Measurements from ENCODE around the gene SLC5A10. TPM values are rescaled to one million over a fixed set of nuclear protein-coding genes. Genes with fewer than 3 reads are reported as not detected.
A peak's percentile ranks its signal among the peaks of the same experiment; 100 is the strongest.
"Not testable (repeated sequence)": the region's sequence is repeated elsewhere in the genome, so short reads cannot be mapped to it uniquely, and the experiment has no call there.

Gene SLC5A10
- total RNA-seq, 6 experiments from 2014 or later, result 0.07 to 0.14 TPM; not detected in 4

DNA sequence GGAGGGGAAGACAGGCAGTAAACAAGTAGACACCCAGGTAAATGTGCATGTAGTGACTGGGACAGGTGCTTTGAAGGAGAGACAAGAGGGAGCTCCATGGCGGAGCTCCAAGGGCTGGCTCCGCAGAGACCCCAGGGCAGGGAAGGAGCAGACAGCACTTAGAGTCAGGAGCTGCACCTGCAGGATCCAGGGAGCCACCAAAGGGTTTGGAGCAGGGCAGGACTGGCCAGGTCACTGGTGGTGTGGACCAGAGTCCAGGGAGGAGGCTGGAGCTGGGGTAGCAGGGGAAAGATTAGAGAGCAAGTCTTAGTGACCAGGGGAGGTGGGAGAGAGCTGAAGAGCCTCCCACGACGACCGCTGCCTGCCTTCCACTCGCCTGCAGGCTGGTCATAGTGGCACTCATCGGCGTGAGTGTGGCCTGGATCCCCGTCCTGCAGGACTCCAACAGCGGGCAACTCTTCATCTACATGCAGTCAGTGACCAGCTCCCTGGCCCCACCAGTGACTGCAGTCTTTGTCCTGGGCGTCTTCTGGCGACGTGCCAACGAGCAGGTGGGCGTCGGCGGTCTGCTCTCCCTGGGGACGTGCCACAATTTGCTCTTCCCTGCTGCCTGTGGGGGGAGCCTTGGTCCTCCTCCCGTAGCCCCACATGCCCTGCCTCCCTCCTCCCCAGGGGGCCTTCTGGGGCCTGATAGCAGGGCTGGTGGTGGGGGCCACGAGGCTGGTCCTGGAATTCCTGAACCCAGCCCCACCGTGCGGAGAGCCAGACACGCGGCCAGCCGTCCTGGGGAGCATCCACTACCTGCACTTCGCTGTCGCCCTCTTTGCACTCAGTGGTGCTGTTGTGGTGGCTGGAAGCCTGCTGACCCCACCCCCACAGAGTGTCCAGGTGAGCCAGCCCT is 67.3 kb downstream of the SLC5A10 start:
- no peak overlapping the region for H3K4me3 ChIP-seq
- TF ChIP-seq POLR2A (IDR thresholded peaks at IDR 0.05), result no peak
- TF ChIP-seq, protein P1, sequence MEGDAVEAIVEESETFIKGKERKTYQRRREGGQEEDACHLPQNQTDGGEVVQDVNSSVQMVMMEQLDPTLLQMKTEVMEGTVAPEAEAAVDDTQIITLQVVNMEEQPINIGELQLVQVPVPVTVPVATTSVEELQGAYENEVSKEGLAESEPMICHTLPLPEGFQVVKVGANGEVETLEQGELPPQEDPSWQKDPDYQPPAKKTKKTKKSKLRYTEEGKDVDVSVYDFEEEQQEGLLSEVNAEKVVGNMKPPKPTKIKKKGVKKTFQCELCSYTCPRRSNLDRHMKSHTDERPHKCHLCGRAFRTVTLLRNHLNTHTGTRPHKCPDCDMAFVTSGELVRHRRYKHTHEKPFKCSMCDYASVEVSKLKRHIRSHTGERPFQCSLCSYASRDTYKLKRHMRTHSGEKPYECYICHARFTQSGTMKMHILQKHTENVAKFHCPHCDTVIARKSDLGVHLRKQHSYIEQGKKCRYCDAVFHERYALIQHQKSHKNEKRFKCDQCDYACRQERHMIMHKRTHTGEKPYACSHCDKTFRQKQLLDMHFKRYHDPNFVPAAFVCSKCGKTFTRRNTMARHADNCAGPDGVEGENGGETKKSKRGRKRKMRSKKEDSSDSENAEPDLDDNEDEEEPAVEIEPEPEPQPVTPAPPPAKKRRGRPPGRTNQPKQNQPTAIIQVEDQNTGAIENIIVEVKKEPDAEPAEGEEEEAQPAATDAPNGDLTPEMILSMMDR (IDR thresholded peaks at IDR 0.05), result no peak
- ATAC-seq, result peak in 2 of 4 donors; percentile 4 to 12
- WGBS (ENCODE audit: insufficient coverage, low coverage, low lambda C conversion rate, missing lambda C conversion rate), result no CpG with 5 or more reads among the region's 27 CpGs
- H3K4me1 ChIP-seq, result no peaks in the 10 kb centered on the region
- H3K27ac ChIP-seq, result no peak overlapping the region
- no peaks in the 10 kb centered on the region for H3K9me3 ChIP-seq
- no peaks in the 10 kb centered on the region for H3K27me3 ChIP-seq
- intact Hi-C loops (cut with DNase I), result no loop called here
- DNase-seq, result peak in 2 of 3 donors; percentile 35 to 60
- no peaks in the 10 kb centered on the region for H3K36me3 ChIP-seq

DNA sequence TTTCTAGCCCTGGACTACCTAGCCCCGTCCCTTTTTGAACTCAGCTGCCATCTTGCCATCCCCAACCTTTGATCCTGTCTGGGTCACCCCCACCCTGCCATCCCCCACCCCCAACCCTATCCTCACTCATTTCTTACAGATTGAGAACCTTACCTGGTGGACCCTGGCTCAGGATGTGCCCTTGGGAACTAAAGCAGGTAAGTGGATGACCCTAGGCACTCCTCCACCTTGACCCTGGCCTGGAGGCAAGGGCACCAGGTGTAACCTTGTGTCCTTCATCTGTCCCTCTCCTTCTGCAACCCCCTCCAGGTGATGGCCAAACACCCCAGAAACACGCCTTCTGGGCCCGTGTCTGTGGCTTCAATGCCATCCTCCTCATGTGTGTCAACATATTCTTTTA is 68.1 kb downstream of the SLC5A10 start:
- DNase-seq (peak in 2 of 3 donors; percentile 3 to 7), ATAC-seq (no peak)
- H3K27me3 ChIP-seq, result no peaks in the 10 kb centered on the region
- TF ChIP-seq POLR2A (IDR thresholded peaks at IDR 0.05), result no peak
- TF ChIP-seq, protein P1 (IDR thresholded peaks at IDR 0.05), result no peak
- WGBS (ENCODE audit: insufficient coverage, low coverage, low lambda C conversion rate, missing lambda C conversion rate), result 100% methylated on average over 1 of the region's 3 CpGs
- no peak overlapping the region for H3K27ac ChIP-seq
- H3K9me3 ChIP-seq, result no peaks in the 10 kb centered on the region
- no peak overlapping the region for H3K4me3 ChIP-seq
- intact Hi-C loops (cut with DNase I), result no loop called here
- no peaks in the 10 kb centered on the region for H3K36me3 ChIP-seq
- no peaks in the 10 kb centered on the region for H3K4me1 ChIP-seq

DNA sequence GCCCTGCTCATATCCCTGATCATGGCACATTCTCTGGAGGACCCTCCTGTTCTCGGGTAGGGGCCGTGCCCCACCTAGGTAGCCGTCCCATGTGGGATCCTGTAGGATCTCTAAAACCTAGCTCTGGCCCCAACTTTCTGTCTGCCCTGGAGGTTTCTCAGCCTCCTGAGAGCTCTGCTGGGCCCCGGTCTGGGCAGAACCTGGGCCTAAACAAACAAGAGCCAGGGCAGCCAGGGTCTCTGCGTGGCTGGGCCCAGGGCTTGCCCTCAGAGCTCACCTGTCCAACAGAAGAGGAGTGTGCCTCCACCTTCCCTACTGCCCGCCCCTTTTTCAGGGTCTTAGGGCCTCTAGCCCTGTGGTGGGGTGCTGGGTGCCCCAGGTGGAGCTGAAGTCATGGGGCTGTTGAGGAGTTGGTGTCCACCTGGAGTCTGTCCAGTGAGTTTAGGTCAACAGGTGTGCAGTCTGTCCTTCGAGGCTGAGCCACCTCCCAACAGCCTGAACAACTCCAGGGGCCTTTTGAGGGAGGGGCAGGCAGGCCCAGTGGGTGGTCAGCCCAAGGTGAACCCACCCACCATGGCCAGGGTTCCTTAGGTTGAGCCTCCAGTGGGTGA is 69.2 kb downstream of the SLC5A10 start:
- peak in 1 of 3 donors; percentile 30 for DNase-seq
- WGBS (ENCODE audit: insufficient coverage, low coverage, low lambda C conversion rate, missing lambda C conversion rate), result 78% methylated on average over 2 of the region's 7 CpGs
- ATAC-seq; H3K4me1 ChIP-seq; H3K4me3 ChIP-seq; H3K27ac ChIP-seq; H3K9me3 ChIP-seq; H3K27me3 ChIP-seq; intact Hi-C loops (cut with DNase I); H3K36me3 ChIP-seq: not testable (repeated sequence)

DNA sequence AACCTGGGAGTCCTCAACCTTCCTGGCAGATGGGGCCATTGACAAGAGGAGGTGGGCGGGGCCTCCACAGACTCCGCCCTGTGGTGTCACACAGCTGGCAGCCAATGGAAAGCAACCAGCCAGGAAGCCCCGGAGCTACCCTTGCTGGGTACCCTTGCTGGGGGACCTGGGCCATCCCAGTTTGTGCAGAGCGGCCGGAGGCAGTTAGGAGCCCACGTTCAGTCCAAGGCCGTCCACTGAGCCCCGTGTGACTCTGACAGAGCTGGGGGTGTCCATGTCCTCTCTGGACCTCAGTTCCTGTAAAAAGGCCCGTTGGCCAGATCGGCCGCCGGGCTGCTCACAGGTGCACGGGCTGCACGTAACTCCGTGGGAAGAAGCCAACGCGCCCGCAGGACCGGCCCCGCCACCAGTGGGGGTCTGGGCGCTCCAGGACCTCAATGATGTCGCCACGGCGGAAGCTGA is 69.7 kb downstream of the SLC5A10 start:
- Histone ChIP-seq H3K4me3 (no peak overlapping the region), H3K27ac (no peak overlapping the region), H3K36me3 (no peaks in the 10 kb centered on the region), H3K9me3 (no peaks in the 10 kb centered on the region), H3K4me1 (no peaks in the 10 kb centered on the region), H3K27me3 (no peaks in the 10 kb centered on the region)
- intact Hi-C loops (cut with DNase I), result no loop called here
- 97% methylated on average over 7 of the region's 24 CpGs for WGBS (ENCODE audit: insufficient coverage, low coverage, low lambda C conversion rate, missing lambda C conversion rate)
- no peak for TF ChIP-seq POLR2A (IDR thresholded peaks at IDR 0.05)
- TF ChIP-seq, protein P1 (IDR thresholded peaks at IDR 0.05), result no peak
- ATAC-seq (peak in 1 of 4 donors; percentile 17), DNase-seq (peak in 1 of 3 donors; percentile 55)

GRCh38 chr17:19022128-19022527 is 70.2 kb downstream of the SLC5A10 start:
- intact Hi-C loops (cut with DNase I), result no loop called here
- ATAC-seq (no peak), DNase-seq (peak in 1 of 3 donors; percentile 37)
- H3K4me3 ChIP-seq, result no peak overlapping the region
- TF ChIP-seq, protein P1 (IDR thresholded peaks at IDR 0.05), result no peak
- TF ChIP-seq POLR2A (IDR thresholded peaks at IDR 0.05), result no peak
- H3K36me3 ChIP-seq, result no peaks in the 10 kb centered on the region
- H3K4me1 ChIP-seq, result no peaks in the 10 kb centered on the region
- WGBS (ENCODE audit: insufficient coverage, low coverage, low lambda C conversion rate, missing lambda C conversion rate), result 100% methylated on average over 1 of the region's 5 CpGs
- H3K27ac ChIP-seq, result no peak overlapping the region
- no peaks in the 10 kb centered on the region for H3K9me3 ChIP-seq
- H3K27me3 ChIP-seq, result no peaks in the 10 kb centered on the region
